CD4-positive, alpha-beta T cell treated with Interleukin-21 for 1 hour (primary cell): ENCODE results near the gene EMX2.

Source experiments
- DNase-seq: peaks from one replicate; pipeline ENCODE4 v3.0.0-alpha.2; 2020

EMX2 gene

GRCh38 chr10:117545141-117546019, 2.8 kb downstream of the EMX2 start:
- no peak for DNase-seq

GRCh38 chr10:117546020-117546580, 3.6 kb downstream of the EMX2 start:
- no peak for DNase-seq

- no peak for DNase-seq
These were observed 4.1 kb downstream of the EMX2 start for GRCh38 chr10:117546581-117547015.

GRCh38 chr10:117547016-117547715, 4.6 kb downstream of the EMX2 start:
- DNase-seq: no peak

GRCh38 chr10:117547716-117548668, 5.4 kb downstream of the EMX2 start:
- no peak for DNase-seq

GRCh38 chr10:117549100-117549585, 6.6 kb downstream of the EMX2 start:
- no peak for DNase-seq

GRCh38 chr10:117550076-117550475, 7.5 kb downstream of the EMX2 start:
- no peak for DNase-seq

- no peak for DNase-seq
These were observed 8.2 kb downstream of the EMX2 start for GRCh38 chr10:117550599-117551329.

GRCh38 chr10:117551330-117552155, 9.0 kb downstream of the EMX2 start:
- no peak for DNase-seq

GRCh38 chr10:117552156-117552631, 9.6 kb downstream of the EMX2 start:
- DNase-seq: no peak

- DNase-seq: no peak
These were observed 10.2 kb downstream of the EMX2 start for GRCh38 chr10:117552701-117553141.

- DNase-seq: no peak
These were observed 10.7 kb downstream of the EMX2 start for GRCh38 chr10:117553142-117553814.

- DNase-seq: no peak
These were observed 11.2 kb downstream of the EMX2 start for GRCh38 chr10:117553815-117554172.

- no peak for DNase-seq
These were observed 11.8 kb downstream of the EMX2 start for GRCh38 chr10:117554241-117554814.

GRCh38 chr10:117555017-117555416, 12.5 kb downstream of the EMX2 start:
- no peak for DNase-seq

GRCh38 chr10:117555863-117556262, 13.3 kb downstream of the EMX2 start:
- DNase-seq: no peak

GRCh38 chr10:117556356-117556755, 13.8 kb downstream of the EMX2 start:
- DNase-seq: no peak

GRCh38 chr10:117559712-117560111, 17.2 kb downstream of the EMX2 start:
- DNase-seq: no peak

- DNase-seq: no peak
These were observed 18.4 kb downstream of the EMX2 start for GRCh38 chr10:117560942-117561341.

- no peak for DNase-seq
These were observed 19.7 kb downstream of the EMX2 start for GRCh38 chr10:117562220-117562619.
